IMR-90 (cell line): ENCODE data around the gene NTRK2. TPM values are rescaled to one million over a fixed set of nuclear protein-coding genes. Genes with fewer than 3 reads are reported as not detected.

ENCODE experiments used
- ATAC-seq: fragments of 200-7000 bp; cut with Tn5 transposase; 2 replicates; pipeline ENCODE4 v1.9.1; 2020; ENCODE audit warnings: low read depth, mild to moderate bottlenecking, moderate library complexity
- BruUV-seq: library from RNA; stranded (reverse); fragments of 400-500 nt; replicated peaks from 2 replicates; lab custom pipeline; 2021; lab: Mats Ljungman, UMichigan
- CTCF ChIA-PET: fragments of 300-600 bp; formaldehyde crosslinking; extraction: SDS; loops from one replicate; lab custom pipeline; 2021; ENCODE audit warnings: antibody characterized with exemption; lab: Yijun Ruan, JAX
- POLR2A ChIA-PET: fragments of 300-600 bp; sonication (Branson Sonifier 250); formaldehyde crosslinking; loops from one replicate; lab custom pipeline; 2022; ENCODE audit warnings: antibody characterized with exemption; ENCODE audit not compliant: unreplicated experiment; lab: Charles Lee
- DNase-seq: peaks from one replicate; pipeline ENCODE4 v3.0.0; 2013
- H2AFZ ChIP-seq: replicated peaks from 2 replicates; pipeline ENCODE3; 2013; ENCODE audit warnings: low read length, mild to moderate bottlenecking; ENCODE audit not compliant: poor library complexity
- H2AK5ac ChIP-seq: 2 replicates; pipeline ENCODE4 v1.6.1; 2013; ENCODE audit warnings: low read depth, low read length, inconsistent platforms
- H2AK9ac ChIP-seq: replicated peaks from 2 replicates; pipeline ENCODE3; 2013; ENCODE audit warnings: mild to moderate bottlenecking, low read depth, low read length, moderate library complexity; ENCODE audit not compliant: poor library complexity
- H2BK120ac ChIP-seq: 2 replicates; pipeline ENCODE4 v1.6.1; 2013; ENCODE audit warnings: low read depth, low read length, inconsistent platforms
- H2BK15ac ChIP-seq: 3 replicates; pipeline ENCODE4 v1.6.1; 2013; ENCODE audit warnings: low read depth, low read length, inconsistent platforms
- H2BK20ac ChIP-seq: 2 replicates; pipeline ENCODE4 v1.6.1; 2013; ENCODE audit warnings: low read depth, mild to moderate bottlenecking, inconsistent platforms, low read length, moderate library complexity
- H2BK5ac ChIP-seq: 2 replicates; pipeline ENCODE4 v1.6.1; 2013; ENCODE audit warnings: mild to moderate bottlenecking, low read depth, low read length, inconsistent platforms; ENCODE audit not compliant: poor library complexity, severe bottlenecking
- H3K14ac ChIP-seq: replicated peaks from 2 replicates; pipeline ENCODE4 v1.6.1; 2013; ENCODE audit warnings: low read depth, low read length, inconsistent platforms
- H3K18ac ChIP-seq: 2 replicates; pipeline ENCODE4 v1.6.1; 2013; ENCODE audit warnings: low read depth, low read length, control low read depth
- H3K23ac ChIP-seq: 2 replicates; pipeline ENCODE4 v1.6.1; 2013; ENCODE audit warnings: low read depth, low read length, inconsistent platforms
- H3K27ac ChIP-seq: 2 replicates; pipeline ENCODE4 v1.5.1; 2013; ENCODE audit warnings: mild to moderate bottlenecking, control low read depth, low read length; ENCODE audit not compliant: insufficient read depth
- H3K27me3 ChIP-seq: 2 replicates; pipeline ENCODE4 v1.6.1; 2013; ENCODE audit warnings: low read length; ENCODE audit not compliant: control insufficient read depth, insufficient read depth
- H3K36me3 ChIP-seq: 2 replicates; pipeline ENCODE4 v1.6.1; 2013; ENCODE audit warnings: low read length, mixed read lengths; ENCODE audit not compliant: control insufficient read depth, insufficient read depth
- H3K4ac ChIP-seq: 2 replicates; pipeline ENCODE4 v1.6.1; 2013; ENCODE audit warnings: low read depth, low read length, inconsistent platforms
- H3K4me1 ChIP-seq: 2 replicates; pipeline ENCODE4 v1.6.1; 2013; ENCODE audit warnings: low read length, mixed read lengths; ENCODE audit not compliant: control insufficient read depth, insufficient read depth
- H3K4me2 ChIP-seq: 2 replicates; pipeline ENCODE4 v1.6.1; 2013; ENCODE audit warnings: low read depth, mild to moderate bottlenecking, control low read depth, low read length, moderate library complexity
- H3K4me3 ChIP-seq: 2 replicates; pipeline ENCODE4 v1.5.1; 2013; ENCODE audit warnings: low read depth, mild to moderate bottlenecking, control low read depth, low read length, moderate library complexity; ENCODE audit not compliant: insufficient read depth
- H3K56ac ChIP-seq: 2 replicates; pipeline ENCODE4 v1.6.1; 2013; ENCODE audit warnings: low read length, inconsistent platforms; ENCODE audit not compliant: insufficient read depth; ENCODE audit errors: extremely low read depth
- H3K79me1 ChIP-seq, 2 experiments: 2 replicates each; pipeline ENCODE4 v1.6.1; 2013; ENCODE audit warnings: low read length in 2 of 2, inconsistent platforms in 1 of 2, low read depth in 1 of 2
- H3K9ac ChIP-seq: 2 replicates; pipeline ENCODE4 v1.6.1; 2013; ENCODE audit warnings: low read depth, low read length, control low read depth
- H3K9me1 ChIP-seq: 2 replicates; pipeline ENCODE4 v1.6.1; 2013; ENCODE audit warnings: low read length, inconsistent platforms; ENCODE audit not compliant: insufficient read depth
- H3K9me3 ChIP-seq: 2 replicates; pipeline ENCODE4 v1.6.1; 2013; ENCODE audit warnings: low read length; ENCODE audit not compliant: control insufficient read depth, insufficient read depth
- H4K20me1 ChIP-seq: 2 replicates; pipeline ENCODE4 v1.6.1; 2013; ENCODE audit warnings: low read length, inconsistent platforms; ENCODE audit not compliant: insufficient read depth
- H4K5ac ChIP-seq: 2 replicates; pipeline ENCODE4 v1.6.1; 2013; ENCODE audit warnings: mild to moderate bottlenecking, low read depth, low read length, control low read depth
- H4K8ac ChIP-seq, 2 experiments: 2 replicates each; pipeline ENCODE4 v1.6.1; 2013; ENCODE audit warnings: low read depth in 2 of 2, low read length in 2 of 2, control low read depth in 1 of 2, inconsistent platforms in 1 of 2
- H4K91ac ChIP-seq: 2 replicates; pipeline ENCODE4 v1.6.1; 2013; ENCODE audit warnings: low read depth, low read length, inconsistent platforms; ENCODE audit not compliant: insufficient read depth
- BHLHE40 ChIP-seq: fragments of 150-350 bp; IDR thresholded peaks from 2 replicates; pipeline ENCODE4 v1.6.1; 2016; ENCODE audit warnings: mild to moderate bottlenecking, low read depth, low read length
- CEBPB ChIP-seq: IDR thresholded peaks from 2 replicates; pipeline ENCODE4 v1.6.1; 2012; ENCODE audit warnings: low read depth, low read length, improper control_type of control experiment
- CHD1 ChIP-seq: IDR thresholded peaks from 2 replicates; pipeline ENCODE4 v1.6.1; 2012; ENCODE audit warnings: low read depth, low read length, improper control_type of control experiment
- CTCF ChIP-seq: conservative IDR thresholded peaks from 2 replicates; pipeline ENCODE4 v1.5.1; 2012; ENCODE audit warnings: mild to moderate bottlenecking, low read depth, low read length, improper control_type of control experiment
- ELK1 ChIP-seq: fragments of 150-350 bp; IDR thresholded peaks from 2 replicates; pipeline ENCODE4 v1.6.1; 2016; ENCODE audit warnings: low read depth, mild to moderate bottlenecking, low read length, moderate library complexity, borderline replicate concordance
- FOS ChIP-seq: fragments of 150-350 bp; IDR thresholded peaks from 2 replicates; pipeline ENCODE4 v1.6.1; 2016; ENCODE audit warnings: low read depth, low read length
- MAFK ChIP-seq: IDR thresholded peaks from 2 replicates; pipeline ENCODE4 v1.6.1; 2012; ENCODE audit warnings: low read depth, low read length, improper control_type of control experiment
- MAZ ChIP-seq: IDR thresholded peaks from 2 replicates; pipeline ENCODE4 v1.6.1; 2012; ENCODE audit warnings: low read depth, mild to moderate bottlenecking, low read length, improper control_type of control experiment, moderate library complexity, borderline replicate concordance
- MXI1 ChIP-seq: IDR thresholded peaks from 2 replicates; pipeline ENCODE4 v1.6.1; 2012; ENCODE audit warnings: low read depth, mild to moderate bottlenecking, low read length, moderate library complexity, borderline replicate concordance
- NFE2L2 ChIP-seq: fragments of 150-350 bp; IDR thresholded peaks from 2 replicates; pipeline ENCODE4 v1.6.1; 2016; ENCODE audit warnings: low read depth, mild to moderate bottlenecking, low read length
- POLR2A ChIP-seq: IDR thresholded peaks from 2 replicates; pipeline ENCODE4 v1.6.1; 2012; ENCODE audit warnings: mild to moderate bottlenecking, low read depth, low read length
- RAD21 ChIP-seq: IDR thresholded peaks from 2 replicates; pipeline ENCODE4 v1.6.1; 2012; ENCODE audit warnings: low read length, improper control_type of control experiment
- RCOR1 ChIP-seq: IDR thresholded peaks from 2 replicates; pipeline ENCODE4 v1.6.1; 2012; ENCODE audit warnings: mild to moderate bottlenecking, low read length, improper control_type of control experiment; ENCODE audit not compliant: insufficient replicate concordance
- RFX5 ChIP-seq: IDR thresholded peaks from 2 replicates; pipeline ENCODE4 v1.8.0; 2012; ENCODE audit warnings: low read depth, mild to moderate bottlenecking, low read length, moderate library complexity
- SMC3 ChIP-seq: fragments of 150-350 bp; IDR thresholded peaks from 2 replicates; pipeline ENCODE4 v1.6.1; 2016; ENCODE audit warnings: low read depth, mild to moderate bottlenecking, antibody characterized with exemption, low read length, moderate library complexity
- USF2 ChIP-seq: fragments of 150-350 bp; IDR thresholded peaks from 2 replicates; pipeline ENCODE4 v1.6.1; 2017; ENCODE audit warnings: mild to moderate bottlenecking, antibody characterized with exemption, low read length, low read depth
- WGBS, 2 experiments: methylation state at CpG; one replicate each; pipeline versions ENCODE4 v1.1.5 to v1.1.7; 2013; ENCODE audit warnings: missing lambda C conversion rate in 2 of 2; ENCODE audit not compliant: insufficient read length in 1 of 2; ENCODE audit errors: extremely low coverage in 2 of 2; 5-methylcytosine and 5-hydroxymethylcytosine counted together
- dilution Hi-C: fragments of 300-500 bp; cut with HindIII; formaldehyde crosslinking; loops from one replicate; pipeline ENCODE4 v1.14.3; 2018; ENCODE audit warnings: low sequenced_read_pairs; ENCODE audit not compliant: unreplicated experiment
- in situ Hi-C: fragments of 300-500 bp; cut with MboI; formaldehyde crosslinking; loops from 3 replicates; pipeline ENCODE4 v1.14.3; 2019; ENCODE audit warnings: low sequenced_read_pairs, inconsistent platforms, mixed read lengths
- intact Hi-C: fragments of 100-400 bp; cut with micrococcal nuclease; formaldehyde crosslinking; loops from 2 replicates; pipeline ENCODE4 v1.10.0; 2022
- polyA plus RNA-seq, 3 experiments: library from polyadenylated mRNA; depleted of rRNA; stranded (reverse); fragments of >200 nt; gene quantifications; 2 replicates each; pipeline ENCODE4 v1.2.3, GENCODE V29; 2012; ENCODE audit warnings: low replicate concordance in 1 of 3
- total RNA-seq: library from RNA; depleted of rRNA; stranded (reverse); fragments of >200 nt; gene quantifications from 2 replicates; pipeline ENCODE4 v1.2.3, GENCODE V29; 2012

Gene NTRK2
- total and polyA plus RNA-seq, 2 of the 4 experiments (the other 2 are of a cell fraction), result under 0.01 to 0.02 TPM

- ATAC-seq, result no peak
- Histone ChIP-seq H4K20me1 (no peaks in the 10 kb centered on the region), H2BK15ac (no peak overlapping the region), H2AFZ (no peak overlapping the region), H2BK120ac (no peak overlapping the region), H4K91ac (no peak overlapping the region), H3K27me3 (no peaks in the 10 kb centered on the region), H3K18ac (no peak overlapping the region), H3K4me1 (no peaks in the 10 kb centered on the region), H3K79me1 (no peaks in the 10 kb centered on the region), H3K23ac (no peak overlapping the region), H3K36me3 (no peaks in the 10 kb centered on the region), H3K4me2 (no peak overlapping the region), H3K14ac (no peak overlapping the region), H2BK5ac (no peak overlapping the region), H3K4me3 (no peak overlapping the region), H3K9me3 (0 out of 2 replicates have a peak, but pooled peaks cover 2% of the 10 kb centered on the region), H3K27ac (no peak overlapping the region), H2AK5ac (no peak overlapping the region), H3K9ac (no peak overlapping the region), H3K9me1 (no peaks in the 10 kb centered on the region), H3K4ac (no peak overlapping the region), H3K56ac (no peak overlapping the region), H4K5ac (no peak overlapping the region), H2AK9ac (no peak overlapping the region), H4K8ac (no peak overlapping the region), H2BK20ac (no peak overlapping the region)
- CTCF ChIA-PET, result interaction anchor here (0.6 kb wide), 1 partner anchor 898 kb away, joined by 3 read pairs; no protein-coding TSS in a partner anchor
- no peak for DNase-seq
- dilution Hi-C loops, result no loop called here
- no TSS peak for BruUV-seq
- in situ Hi-C loops, result no loop called here
- POLR2A ChIA-PET, result interaction anchor here (0.6 kb wide), 1 partner anchor 7 kb away, joined by 5 read pairs; no protein-coding TSS in a partner anchor
- no CpG with 5 or more reads among the region's 5 CpGs for WGBS, 2 experiments
- TF ChIP-seq POLR2A, result no peak
- no peak for TF ChIP-seq RFX5
- TF ChIP-seq CEBPB, result no peak
- TF ChIP-seq USF2, result no peak
- no peak for TF ChIP-seq ELK1
- no peak for TF ChIP-seq CHD1
- no peak for TF ChIP-seq NFE2L2
- no peak for TF ChIP-seq FOS
- no peak for TF ChIP-seq MAZ
- no peak for TF ChIP-seq CTCF
- no peak for TF ChIP-seq RCOR1
- no peak for TF ChIP-seq MAFK
- TF ChIP-seq SMC3, result no peak
- TF ChIP-seq RAD21, result no peak
- TF ChIP-seq MXI1, result no peak
- TF ChIP-seq BHLHE40, result no peak
- intact Hi-C loops, result no loop called here
These were observed 142.8 kb downstream of the NTRK2 start for GRCh38 chr9:84812355-84812754.
